ENCODE results near the gene C2orf72. TPM values are rescaled to one million over a fixed set of nuclear protein-coding genes. Genes with fewer than 3 reads are reported as not detected.
A peak's percentile ranks its signal among the peaks of the same experiment; 100 is the strongest.

The C2orf72 gene
- total and polyA plus RNA-seq, 2 of the 13 experiments (the other 11 are each of a cell fraction or from before 2014, with no cell fraction given): 147 to 203 TPM

DNA sequence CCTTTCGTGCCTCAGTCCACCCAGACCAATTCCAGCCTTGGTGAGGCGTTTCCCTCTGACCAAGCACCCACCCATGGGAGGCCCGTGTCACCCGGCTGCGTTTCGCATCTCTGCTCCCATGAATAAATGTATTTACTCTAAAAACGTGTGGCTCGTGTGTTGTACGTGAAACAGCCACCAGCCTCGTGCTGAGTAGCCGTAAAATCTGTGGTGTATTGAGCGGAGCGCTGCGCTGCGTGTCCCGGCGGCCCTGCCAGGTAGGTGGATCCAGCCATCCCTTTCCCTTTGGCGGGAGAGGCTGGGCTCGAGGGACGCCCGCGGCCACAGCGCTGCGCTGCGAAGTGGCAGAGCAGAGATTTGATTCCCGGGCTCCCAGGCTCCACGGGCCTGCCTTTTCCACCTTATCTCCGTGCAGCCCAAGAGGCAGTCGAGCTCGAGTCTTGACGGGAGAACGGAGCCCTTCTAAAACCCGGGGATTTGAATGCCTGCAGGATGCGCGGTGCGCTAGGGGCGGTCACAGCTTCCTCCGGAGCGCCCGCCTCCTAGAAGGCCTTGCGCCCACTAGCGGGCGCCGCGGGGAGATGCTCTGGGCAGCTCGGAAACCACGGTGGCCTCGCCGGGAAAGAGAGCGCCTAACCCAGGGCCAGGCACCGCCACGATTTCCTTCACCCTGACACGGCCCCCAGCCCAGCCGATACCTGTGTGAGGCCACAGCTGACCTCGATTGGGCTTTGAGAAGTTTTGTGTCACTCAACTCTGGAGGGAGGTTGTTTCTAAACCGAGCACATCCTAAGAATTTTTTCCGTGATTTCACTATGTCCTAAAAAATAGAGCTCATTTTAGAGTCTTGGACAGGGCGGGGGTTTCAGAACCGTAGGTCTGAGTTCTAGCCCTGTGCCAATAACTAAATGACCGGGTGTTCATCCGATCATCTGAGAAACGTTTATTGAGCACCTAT, 15.4 kb downstream of the C2orf72 start (continued):
- peak; percentile 37; the same call in 1 of the 2 replicates for TF ChIP-seq ZBTB2 (CRISPR knock-in tag; IDR thresholded peaks at IDR 0.05; ENCODE audit: low read depth)
- TF ChIP-seq NRL (CRISPR knock-in tag; IDR thresholded peaks at IDR 0.05; ENCODE audit: borderline replicate concordance): peak; percentile 86; the same call in 1 of the 2 replicates
- TF ChIP-seq, protein P1, sequence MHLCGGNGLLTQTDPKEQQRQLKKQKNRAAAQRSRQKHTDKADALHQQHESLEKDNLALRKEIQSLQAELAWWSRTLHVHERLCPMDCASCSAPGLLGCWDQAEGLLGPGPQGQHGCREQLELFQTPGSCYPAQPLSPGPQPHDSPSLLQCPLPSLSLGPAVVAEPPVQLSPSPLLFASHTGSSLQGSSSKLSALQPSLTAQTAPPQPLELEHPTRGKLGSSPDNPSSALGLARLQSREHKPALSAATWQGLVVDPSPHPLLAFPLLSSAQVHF (CRISPR knock-in tag; IDR thresholded peaks at IDR 0.05): peak; percentile 93
- TF ChIP-seq KLF12 (CRISPR knock-in tag; IDR thresholded peaks at IDR 0.05; ENCODE audit: borderline replicate concordance): no peak
- TF ChIP-seq, protein P2, sequence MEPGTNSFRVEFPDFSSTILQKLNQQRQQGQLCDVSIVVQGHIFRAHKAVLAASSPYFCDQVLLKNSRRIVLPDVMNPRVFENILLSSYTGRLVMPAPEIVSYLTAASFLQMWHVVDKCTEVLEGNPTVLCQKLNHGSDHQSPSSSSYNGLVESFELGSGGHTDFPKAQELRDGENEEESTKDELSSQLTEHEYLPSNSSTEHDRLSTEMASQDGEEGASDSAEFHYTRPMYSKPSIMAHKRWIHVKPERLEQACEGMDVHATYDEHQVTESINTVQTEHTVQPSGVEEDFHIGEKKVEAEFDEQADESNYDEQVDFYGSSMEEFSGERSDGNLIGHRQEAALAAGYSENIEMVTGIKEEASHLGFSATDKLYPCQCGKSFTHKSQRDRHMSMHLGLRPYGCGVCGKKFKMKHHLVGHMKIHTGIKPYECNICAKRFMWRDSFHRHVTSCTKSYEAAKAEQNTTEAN (CRISPR knock-in tag; conservative IDR thresholded peaks at IDR 0.05): 0 out of 2 replicates have a peak, but pooled peaks have one; percentile 50
- TF ChIP-seq KDM5B (CRISPR knock-in tag; IDR thresholded peaks at IDR 0.05; ENCODE audit: borderline replicate concordance): no peak; the same call in 1 of the 2 replicates
- no peak for TF ChIP-seq ZNF496 (CRISPR knock-in tag; IDR thresholded peaks at IDR 0.05; ENCODE audit: insufficient replicate concordance)
- TF ChIP-seq ARNT2 (CRISPR knock-in tag; IDR thresholded peaks at IDR 0.05; ENCODE audit: low read depth): peak; percentile 67; the same call in 1 of the 2 replicates
- TF ChIP-seq SIN3B (IDR thresholded peaks at IDR 0.05; ENCODE audit: low read length): 0 out of 2 replicates have a peak, but pooled peaks have one; percentile 32
- TF ChIP-seq ETV5 (CRISPR knock-in tag; IDR thresholded peaks at IDR 0.05; ENCODE audit: borderline replicate concordance): no peak; the same call in none of the 2 replicates
- TF ChIP-seq ONECUT2 (CRISPR knock-in tag; IDR thresholded peaks at IDR 0.05): 0 out of 2 replicates have a peak, but pooled peaks have one; percentile 6
- 0 out of 2 replicates have a peak, but pooled peaks have one; percentile 76 for TF ChIP-seq ZNF136 (CRISPR knock-in tag; IDR thresholded peaks at IDR 0.05; ENCODE audit: low read depth)
- peak; percentile 72; the same call in 1 of the 2 replicates for TF ChIP-seq ZNF546 (CRISPR knock-in tag; conservative IDR thresholded peaks at IDR 0.05)
- TF ChIP-seq MZF1 (CRISPR knock-in tag; IDR thresholded peaks at IDR 0.05; ENCODE audit: borderline replicate concordance): no peak; the same call in 1 of the 2 replicates
- peak; percentile 38; the same call in 1 of the 2 replicates for TF ChIP-seq ZNF7 (CRISPR knock-in tag; IDR thresholded peaks at IDR 0.05)
- no peak for TF ChIP-seq CREBL2 (CRISPR knock-in tag; IDR thresholded peaks at IDR 0.05; ENCODE audit: borderline replicate concordance)
- TF ChIP-seq, protein P3, sequence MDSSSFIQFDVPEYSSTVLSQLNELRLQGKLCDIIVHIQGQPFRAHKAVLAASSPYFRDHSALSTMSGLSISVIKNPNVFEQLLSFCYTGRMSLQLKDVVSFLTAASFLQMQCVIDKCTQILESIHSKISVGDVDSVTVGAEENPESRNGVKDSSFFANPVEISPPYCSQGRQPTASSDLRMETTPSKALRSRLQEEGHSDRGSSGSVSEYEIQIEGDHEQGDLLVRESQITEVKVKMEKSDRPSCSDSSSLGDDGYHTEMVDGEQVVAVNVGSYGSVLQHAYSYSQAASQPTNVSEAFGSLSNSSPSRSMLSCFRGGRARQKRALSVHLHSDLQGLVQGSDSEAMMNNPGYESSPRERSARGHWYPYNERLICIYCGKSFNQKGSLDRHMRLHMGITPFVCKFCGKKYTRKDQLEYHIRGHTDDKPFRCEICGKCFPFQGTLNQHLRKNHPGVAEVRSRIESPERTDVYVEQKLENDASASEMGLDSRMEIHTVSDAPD (CRISPR knock-in tag; IDR thresholded peaks at IDR 0.05): 0 out of 2 replicates have a peak, but pooled peaks have one; percentile 65
- TF ChIP-seq ZNF276 (CRISPR knock-in tag; IDR thresholded peaks at IDR 0.05; ENCODE audit: low read depth): peak; percentile 96

All from HepG2 (cell line).